SKM-1 (cell line): Measurements from ENCODE around the gene RUFY3.
A peak's percentile ranks its signal among the peaks of the same experiment; 100 is the strongest.
"Not testable (repeated sequence)": the region's sequence is repeated elsewhere in the genome, so short reads cannot be mapped to it uniquely, and the experiment has no call there.

Experiments
- DNase-seq: peaks from one replicate; lab custom pipeline; 2025; ENCODE audit not compliant: unreplicated experiment; lab: John Stamatoyannopoulos, UW

Gene RUFY3

DNA sequence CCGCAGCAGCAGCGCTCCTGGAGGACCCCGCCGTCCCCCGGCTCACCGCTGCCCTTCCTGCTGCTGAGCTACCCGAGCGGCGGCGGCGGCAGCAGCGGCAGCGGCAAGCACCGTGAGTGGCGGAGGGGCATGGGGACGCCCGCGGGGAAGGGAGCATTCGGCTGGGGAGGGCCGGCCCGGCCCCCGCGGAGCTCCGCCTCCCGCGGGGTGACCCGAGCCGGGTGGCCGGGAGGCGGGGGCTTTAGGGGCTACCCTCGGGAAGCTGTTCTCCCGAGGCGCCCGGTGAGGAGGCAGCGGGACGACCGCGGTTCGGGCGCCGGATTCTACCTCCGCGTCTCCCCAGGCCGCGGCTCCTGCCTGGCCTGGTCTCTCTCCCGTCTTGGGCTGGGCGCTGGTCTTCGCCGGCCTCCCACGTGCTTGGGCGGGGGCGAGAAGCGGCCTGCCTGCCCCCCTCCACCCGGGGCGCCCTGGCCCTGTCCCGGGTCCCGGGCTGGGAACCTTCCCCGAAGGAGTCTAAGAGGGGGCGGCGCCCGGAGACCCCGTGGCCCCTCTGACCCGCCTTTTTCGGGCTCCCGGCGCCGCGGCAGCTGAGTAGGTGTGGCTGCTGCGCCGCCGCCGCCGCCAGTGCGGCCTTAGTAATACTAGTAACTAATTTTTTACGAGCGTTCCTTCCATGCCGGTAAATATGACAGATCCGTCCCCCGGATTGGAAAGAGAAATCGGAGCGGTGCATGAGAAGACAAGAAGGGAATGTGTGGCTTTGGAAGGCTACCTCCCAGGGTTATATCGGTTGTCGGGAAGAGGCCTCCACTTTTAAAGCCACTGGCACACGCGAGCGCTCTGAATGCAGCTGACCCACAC lies 16.4 kb upstream of the RUFY3 start:
- peak; percentile 51 for DNase-seq

- no peak for DNase-seq
Observed at GRCh38 chr4:70706044-70706461, 15.7 kb upstream of the RUFY3 start.

DNA sequence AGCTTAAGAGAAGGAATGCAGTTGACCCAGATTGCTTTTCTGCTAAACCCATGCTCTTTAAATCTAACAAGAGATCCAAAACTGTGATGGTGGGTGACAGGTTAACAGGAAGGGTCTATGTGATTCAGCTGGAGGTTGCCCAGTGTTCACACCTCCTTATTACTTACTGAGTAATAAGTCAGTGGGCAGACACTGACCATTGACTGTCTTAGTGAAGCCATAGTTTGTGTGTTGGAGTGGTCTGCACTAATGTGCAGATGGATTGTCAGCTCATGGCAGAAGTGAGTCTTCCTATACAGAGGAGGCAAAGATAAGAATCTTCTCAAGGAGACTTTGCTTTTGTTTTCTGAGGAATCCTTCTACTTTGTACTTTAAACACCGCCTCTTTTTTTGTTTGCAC lies 15.2 kb upstream of the RUFY3 start:
- DNase-seq, result no peak

- DNase-seq, result no peak
Observed at GRCh38 chr4:70709611-70710205, 12.1 kb upstream of the RUFY3 start.

GRCh38 chr4:70711599-70711998 lies 10.2 kb upstream of the RUFY3 start:
- no peak for DNase-seq

DNA sequence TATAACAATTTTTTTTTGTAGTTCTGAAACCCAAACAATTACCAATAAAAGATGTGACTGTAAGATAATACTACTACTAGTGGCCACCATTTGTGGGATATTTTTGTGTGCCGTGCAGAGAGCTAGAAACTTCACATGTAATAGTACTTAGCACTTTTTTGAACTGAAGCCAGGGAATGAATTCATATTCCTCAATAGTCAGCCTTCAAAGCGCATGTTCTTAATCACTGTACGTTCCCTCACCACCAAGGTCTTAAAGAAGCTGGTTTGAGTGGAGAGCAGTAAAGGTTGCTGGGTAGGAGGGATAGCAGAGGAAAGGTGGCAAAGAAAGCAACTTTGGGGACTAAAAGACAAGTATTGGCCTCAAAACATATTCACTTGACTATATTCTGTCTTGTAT lies 9.6 kb upstream of the RUFY3 start:
- DNase-seq, result no peak

GRCh38 chr4:70712604-70713452 lies 8.9 kb upstream of the RUFY3 start:
- no peak for DNase-seq

GRCh38 chr4:70713453-70714078 lies 8.2 kb upstream of the RUFY3 start:
- DNase-seq, result peak; percentile 18

DNA sequence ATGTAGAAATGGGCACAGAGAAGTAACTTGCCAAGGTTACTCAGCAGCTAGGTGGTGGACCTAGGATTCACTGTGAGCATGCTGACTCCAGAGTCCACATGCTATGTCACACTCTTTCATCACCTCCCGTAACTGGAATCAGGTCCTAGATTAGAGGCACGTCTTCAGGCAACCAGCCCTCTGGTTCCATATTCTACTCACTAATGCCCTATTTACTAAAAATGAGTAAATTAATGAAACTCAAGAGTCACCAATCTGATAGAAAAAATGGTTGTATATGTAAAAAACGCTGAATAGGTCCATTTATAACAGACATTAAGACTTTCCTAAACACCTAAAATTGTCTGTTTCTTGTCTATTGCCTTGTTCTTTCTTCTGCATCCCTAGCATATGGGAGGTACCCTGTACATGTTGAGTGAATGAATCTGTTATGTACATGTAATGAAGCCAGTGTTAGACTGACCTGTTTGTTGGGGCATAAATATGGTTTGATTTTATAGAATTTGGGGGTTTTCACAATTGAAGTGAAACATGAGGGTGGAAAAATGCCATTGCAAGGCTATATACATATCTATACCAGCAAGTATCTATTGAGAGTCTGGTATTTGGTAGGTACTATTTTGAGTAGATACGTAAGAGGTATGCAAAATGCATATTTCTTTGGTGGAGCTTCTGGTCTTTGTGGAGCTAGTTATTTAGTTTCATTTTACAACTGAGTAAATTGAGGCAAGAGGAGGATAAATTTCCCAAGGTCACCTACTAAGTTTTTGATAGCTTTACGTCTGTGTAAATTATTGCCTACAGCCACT lies 7.5 kb upstream of the RUFY3 start:
- DNase-seq, result no peak

GRCh38 chr4:70715097-70715496 lies 6.7 kb upstream of the RUFY3 start:
- DNase-seq, result no peak

- DNase-seq, result no peak
Observed at GRCh38 chr4:70718811-70719604, 2.8 kb upstream of the RUFY3 start.

GRCh38 chr4:70722199-70722791 lies 531 bp downstream of the RUFY3 start:
- no peak for DNase-seq

- no peak for DNase-seq
Observed at GRCh38 chr4:70724463-70724862, 2.7 kb downstream of the RUFY3 start.

DNA sequence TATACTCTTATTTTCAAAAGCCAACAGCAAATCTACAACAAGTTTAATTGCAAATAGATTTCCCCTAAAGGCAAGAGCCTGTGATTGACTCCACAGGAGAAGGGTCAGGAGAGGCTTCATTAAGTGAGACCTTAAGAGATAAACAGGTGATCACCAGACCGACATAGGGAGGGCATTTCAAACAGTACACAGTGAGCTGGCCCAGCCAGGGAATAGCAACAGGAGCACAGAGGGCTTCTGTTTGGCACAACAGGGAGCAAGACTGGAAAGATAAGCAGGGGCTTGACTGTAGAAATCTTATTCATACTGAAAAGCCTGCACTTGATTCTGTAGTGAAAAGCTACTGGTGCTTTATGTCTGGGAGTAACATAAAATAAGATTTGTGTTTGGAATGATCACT lies 3.9 kb downstream of the RUFY3 start:
- DNase-seq, result no peak

- not testable (repeated sequence) for DNase-seq
Observed at GRCh38 chr4:70726515-70726914, 4.8 kb downstream of the RUFY3 start.

- DNase-seq, result no peak
Observed at GRCh38 chr4:70728091-70728490, 6.3 kb downstream of the RUFY3 start.

- DNase-seq, result not testable (repeated sequence)
Observed at GRCh38 chr4:70732878-70733277, 11.1 kb downstream of the RUFY3 start.

GRCh38 chr4:70734168-70734954 lies 12.6 kb downstream of the RUFY3 start:
- DNase-seq, result peak; percentile 73
